Measurements from ENCODE around the gene RAB11A. TPM values are rescaled to one million over a fixed set of nuclear protein-coding genes. Genes with fewer than 3 reads are reported as not detected.

Gene RAB11A
- total RNA-seq, 1 donor from 2014 or later: 317 TPM

- no peak overlapping the region for H3K27ac Mint-ChIP-seq (ENCODE audit: unreplicated experiment)
- TF ChIP-seq CTCF (IDR thresholded peaks at IDR 0.05): no peak
- H3K36me3 Mint-ChIP-seq (ENCODE audit: unreplicated experiment): peaks cover 6% of the 10 kb centered on the region
- no peak overlapping the region for H3K4me3 Mint-ChIP-seq (ENCODE audit: unreplicated experiment)
- H3K27me3 Mint-ChIP-seq (ENCODE audit: unreplicated experiment): no peaks in the 10 kb centered on the region
- peaks cover 6% of the 10 kb centered on the region for H3K4me1 Mint-ChIP-seq (ENCODE audit: unreplicated experiment)
- no peak for DNase-seq (ENCODE audit: extremely low spot score, unreplicated experiment)
- H3K9me3 Mint-ChIP-seq (ENCODE audit: unreplicated experiment): no peaks in the 10 kb centered on the region
These were observed 46.9 kb downstream of the RAB11A start for GRCh38 chr15:65916041-65916663.

GRCh38 chr15:65916664-65917406, 47.5 kb downstream of the RAB11A start:
- H3K9me3 Mint-ChIP-seq (ENCODE audit: unreplicated experiment): no peaks in the 10 kb centered on the region
- H3K36me3 Mint-ChIP-seq (ENCODE audit: unreplicated experiment): peaks cover 6% of the 10 kb centered on the region
- H3K27ac Mint-ChIP-seq (ENCODE audit: unreplicated experiment): no peak overlapping the region
- no peak overlapping the region for H3K4me3 Mint-ChIP-seq (ENCODE audit: unreplicated experiment)
- DNase-seq (ENCODE audit: extremely low spot score, unreplicated experiment): no peak
- no peaks in the 10 kb centered on the region for H3K27me3 Mint-ChIP-seq (ENCODE audit: unreplicated experiment)
- TF ChIP-seq CTCF (IDR thresholded peaks at IDR 0.05): peak; percentile 64
- peaks cover 6% of the 10 kb centered on the region for H3K4me1 Mint-ChIP-seq (ENCODE audit: unreplicated experiment)

GRCh38 chr15:65917407-65917756, 48.1 kb downstream of the RAB11A start:
- Mint-ChIP-seq H3K36me3 (ENCODE audit: unreplicated experiment) (peaks cover 6% of the 10 kb centered on the region), H3K9me3 (ENCODE audit: unreplicated experiment) (no peaks in the 10 kb centered on the region), H3K4me1 (ENCODE audit: unreplicated experiment) (peaks cover 6% of the 10 kb centered on the region), H3K27me3 (ENCODE audit: unreplicated experiment) (no peaks in the 10 kb centered on the region), H3K4me3 (ENCODE audit: unreplicated experiment) (no peak overlapping the region), H3K27ac (ENCODE audit: unreplicated experiment) (no peak overlapping the region)
- no peak for DNase-seq (ENCODE audit: extremely low spot score, unreplicated experiment)
- TF ChIP-seq CTCF (IDR thresholded peaks at IDR 0.05): no peak

GRCh38 chr15:65917936-65918335, 48.6 kb downstream of the RAB11A start:
- Mint-ChIP-seq H3K4me1 (ENCODE audit: unreplicated experiment) (peaks cover 6% of the 10 kb centered on the region), H3K27ac (ENCODE audit: unreplicated experiment) (no peak overlapping the region), H3K4me3 (ENCODE audit: unreplicated experiment) (no peak overlapping the region), H3K9me3 (ENCODE audit: unreplicated experiment) (no peaks in the 10 kb centered on the region), H3K27me3 (ENCODE audit: unreplicated experiment) (no peaks in the 10 kb centered on the region), H3K36me3 (ENCODE audit: unreplicated experiment) (peaks cover 6% of the 10 kb centered on the region)
- no peak for TF ChIP-seq CTCF (IDR thresholded peaks at IDR 0.05)
- no peak for DNase-seq (ENCODE audit: extremely low spot score, unreplicated experiment)

GRCh38 chr15:65918357-65918920, 49.1 kb downstream of the RAB11A start:
- Mint-ChIP-seq H3K9me3 (ENCODE audit: unreplicated experiment) (no peaks in the 10 kb centered on the region), H3K27me3 (ENCODE audit: unreplicated experiment) (no peaks in the 10 kb centered on the region), H3K4me3 (ENCODE audit: unreplicated experiment) (no peak overlapping the region), H3K36me3 (ENCODE audit: unreplicated experiment) (peaks cover 6% of the 10 kb centered on the region), H3K4me1 (ENCODE audit: unreplicated experiment) (peaks cover 6% of the 10 kb centered on the region), H3K27ac (ENCODE audit: unreplicated experiment) (no peak overlapping the region)
- DNase-seq (ENCODE audit: extremely low spot score, unreplicated experiment): no peak
- TF ChIP-seq CTCF (IDR thresholded peaks at IDR 0.05): no peak
